Endothelial cell of umbilical vein (primary cell): ENCODE data around the gene TBATA.

Experiments
- FOS ChIP-seq: IDR thresholded peaks from 2 replicates; pipeline ENCODE4 v1.6.1; 2011; ENCODE audit warnings: mild to moderate bottlenecking, low read length, moderate library complexity, borderline replicate concordance; ENCODE audit not compliant: insufficient read depth
- TF ChIP-seq, protein P1 (sequence below), 2 donors: IDR thresholded peaks; 1 replicate in 1 of 2; 2 replicates in 1 of 2; pipeline ENCODE4 v1.5.1; 2011; ENCODE audit warnings: low read length in 2 of 2, mild to moderate bottlenecking in 2 of 2, moderate library complexity in 2 of 2, control low read depth in 1 of 2, inconsistent platforms in 1 of 2, low read depth in 1 of 2; ENCODE audit not compliant: insufficient read depth in 1 of 2; ENCODE audit errors: extremely low read depth in 1 of 2

DNA sequence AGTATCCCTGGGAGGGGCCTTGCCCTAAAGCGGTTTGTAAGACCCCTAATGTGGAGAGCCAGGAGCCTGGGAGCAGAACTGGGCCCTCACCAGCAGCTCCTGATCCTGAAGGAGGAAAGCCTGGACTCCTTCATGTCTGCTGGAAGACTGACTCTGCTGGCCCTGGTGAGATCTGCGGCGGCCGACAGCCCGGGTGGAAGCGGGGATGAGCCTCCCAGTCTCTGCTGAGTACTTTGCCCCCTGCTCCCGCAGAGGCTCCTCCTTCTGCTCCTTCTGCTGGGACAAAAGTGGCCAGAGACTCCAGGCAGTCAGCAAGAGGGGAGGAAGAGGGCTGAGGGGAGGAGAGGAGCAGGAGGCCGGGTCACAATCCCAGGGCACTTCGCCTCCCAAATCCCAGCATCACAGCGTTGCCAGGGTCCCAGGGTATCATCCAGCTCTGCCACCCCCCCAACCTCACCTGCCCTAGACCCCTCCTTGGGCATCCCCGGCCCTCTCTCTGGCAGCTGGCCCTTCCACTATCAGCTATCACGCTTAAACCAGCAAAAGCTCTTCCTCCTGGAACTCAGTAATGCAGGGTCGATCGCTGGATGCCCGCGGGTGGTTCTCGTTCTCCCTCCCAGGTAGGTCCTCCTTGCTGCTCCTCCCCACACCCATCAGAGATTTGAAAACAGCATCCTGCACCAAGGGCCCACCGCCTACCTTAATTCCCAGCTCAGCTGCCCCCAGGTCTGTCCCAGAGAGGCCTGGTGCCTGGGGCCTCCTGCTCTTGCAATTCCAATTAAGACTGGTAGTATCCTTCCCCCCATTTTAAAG, 7.9 kb downstream of the TBATA start:
- TF ChIP-seq FOS: no peak
- TF ChIP-seq, protein P1, sequence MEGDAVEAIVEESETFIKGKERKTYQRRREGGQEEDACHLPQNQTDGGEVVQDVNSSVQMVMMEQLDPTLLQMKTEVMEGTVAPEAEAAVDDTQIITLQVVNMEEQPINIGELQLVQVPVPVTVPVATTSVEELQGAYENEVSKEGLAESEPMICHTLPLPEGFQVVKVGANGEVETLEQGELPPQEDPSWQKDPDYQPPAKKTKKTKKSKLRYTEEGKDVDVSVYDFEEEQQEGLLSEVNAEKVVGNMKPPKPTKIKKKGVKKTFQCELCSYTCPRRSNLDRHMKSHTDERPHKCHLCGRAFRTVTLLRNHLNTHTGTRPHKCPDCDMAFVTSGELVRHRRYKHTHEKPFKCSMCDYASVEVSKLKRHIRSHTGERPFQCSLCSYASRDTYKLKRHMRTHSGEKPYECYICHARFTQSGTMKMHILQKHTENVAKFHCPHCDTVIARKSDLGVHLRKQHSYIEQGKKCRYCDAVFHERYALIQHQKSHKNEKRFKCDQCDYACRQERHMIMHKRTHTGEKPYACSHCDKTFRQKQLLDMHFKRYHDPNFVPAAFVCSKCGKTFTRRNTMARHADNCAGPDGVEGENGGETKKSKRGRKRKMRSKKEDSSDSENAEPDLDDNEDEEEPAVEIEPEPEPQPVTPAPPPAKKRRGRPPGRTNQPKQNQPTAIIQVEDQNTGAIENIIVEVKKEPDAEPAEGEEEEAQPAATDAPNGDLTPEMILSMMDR (IDR thresholded peaks at IDR 0.05; ENCODE audit: extremely low read depth in 1 of 2, insufficient read depth in 1 of 2, low read depth in 1 of 2, low read length in 2 of 2): no peak
